Caco-2 (cell line): ENCODE data around the gene HEPHL1. TPM values are rescaled to one million over a fixed set of nuclear protein-coding genes. Genes with fewer than 3 reads are reported as not detected.

ENCODE experiments used
- BruUV-seq: library from RNA; stranded (reverse); fragments of 400-500 nt; replicated peaks from 2 replicates; lab custom pipeline; 2021; lab: Mats Ljungman, UMichigan
- CTCF ChIA-PET: fragments of 300-600 bp; sonication (Branson Sonifier 250); formaldehyde crosslinking; loops from one replicate; lab custom pipeline; 2022; ENCODE audit warnings: antibody characterized with exemption; lab: Charles Lee
- POLR2A ChIA-PET: fragments of 300-600 bp; sonication (Branson Sonifier 250); formaldehyde crosslinking; loops from one replicate; lab custom pipeline; 2022; ENCODE audit warnings: antibody characterized with exemption; lab: Charles Lee
- DNase-seq, 2 experiments: peaks; one replicate each; pipeline versions ENCODE4 v3.0.0 to v3.0.0-alpha.2; 2020 to 2022
- H3K27me3 ChIP-seq: replicated peaks from 2 replicates; pipeline ENCODE4 v1.6.0; 2011; ENCODE audit warnings: low read length; ENCODE audit not compliant: control insufficient read depth, insufficient read depth
- H3K36me3 ChIP-seq: 2 replicates; pipeline ENCODE4 v1.5.1; 2011; ENCODE audit warnings: low read length; ENCODE audit not compliant: control insufficient read depth, insufficient read depth
- H3K4me1 ChIP-seq: fragments of 250-450 bp; sonication (Bioruptor Pico); 2 replicates; pipeline ENCODE4 v1.5.1; 2020; ENCODE audit warnings: mild to moderate bottlenecking
- H3K4me3 ChIP-seq: 2 replicates; pipeline ENCODE4 v1.5.1; 2011; ENCODE audit warnings: low read depth, mild to moderate bottlenecking, control low read depth, low read length
- H3K9me3 ChIP-seq: fragments of 250-450 bp; sonication (Bioruptor Pico); 2 replicates; pipeline ENCODE4 v1.5.1; 2020; ENCODE audit warnings: mild to moderate bottlenecking, moderate library complexity
- H3K27ac Mint-ChIP-seq: one replicate; pipeline ENCODE4 v1.8.0; 2022; ENCODE audit warnings: mixed read lengths; ENCODE audit not compliant: unreplicated experiment
- H3K27me3 Mint-ChIP-seq: one replicate; pipeline ENCODE4 v1.8.0; 2022; ENCODE audit warnings: mixed read lengths; ENCODE audit not compliant: insufficient read depth, unreplicated experiment
- H3K36me3 Mint-ChIP-seq: one replicate; pipeline ENCODE4 v1.8.0; 2022; ENCODE audit warnings: mild to moderate bottlenecking, mixed read lengths; ENCODE audit not compliant: insufficient read depth, unreplicated experiment
- H3K4me1 Mint-ChIP-seq: one replicate; pipeline ENCODE4 v1.8.0; 2022; ENCODE audit warnings: low read depth, mixed read lengths; ENCODE audit not compliant: unreplicated experiment
- H3K4me3 Mint-ChIP-seq: one replicate; pipeline ENCODE4 v1.8.0; 2022; ENCODE audit warnings: mild to moderate bottlenecking, moderate library complexity, mixed read lengths; ENCODE audit not compliant: unreplicated experiment
- H3K9me3 Mint-ChIP-seq: one replicate; pipeline ENCODE4 v1.8.0; 2022; ENCODE audit warnings: mixed read lengths; ENCODE audit not compliant: unreplicated experiment
- intact Hi-C: fragments of 100-400 bp; cut with micrococcal nuclease; formaldehyde crosslinking; loops from one replicate; pipeline ENCODE4 v1.10.0; 2022; ENCODE audit not compliant: unreplicated experiment
- total RNA-seq: library from RNA; stranded (reverse); gene quantifications from 2 replicates; pipeline ENCODE4 v1.2.3, GENCODE V29; 2022
- TF ChIP-seq, protein P1 (sequence below), 2 experiments: fragments of 200-600 bp in 1 of 2; IDR thresholded peaks; 1 replicate in 1 of 2; 2 replicates in 1 of 2; pipeline versions ENCODE4 v1.5.1 to v1.8.0; 2011 to 2022; ENCODE audit warnings: antibody characterized with exemption in 1 of 2, control low read depth in 1 of 2, inconsistent platforms in 1 of 2, low read depth in 1 of 2, low read length in 1 of 2, mild to moderate bottlenecking in 1 of 2, moderate library complexity in 1 of 2; ENCODE audit not compliant: insufficient read depth in 1 of 2, severe bottlenecking in 1 of 2, unreplicated experiment in 1 of 2

Gene HEPHL1
- total RNA-seq, 1 experiment from 2014 or later, result not detected

DNA sequence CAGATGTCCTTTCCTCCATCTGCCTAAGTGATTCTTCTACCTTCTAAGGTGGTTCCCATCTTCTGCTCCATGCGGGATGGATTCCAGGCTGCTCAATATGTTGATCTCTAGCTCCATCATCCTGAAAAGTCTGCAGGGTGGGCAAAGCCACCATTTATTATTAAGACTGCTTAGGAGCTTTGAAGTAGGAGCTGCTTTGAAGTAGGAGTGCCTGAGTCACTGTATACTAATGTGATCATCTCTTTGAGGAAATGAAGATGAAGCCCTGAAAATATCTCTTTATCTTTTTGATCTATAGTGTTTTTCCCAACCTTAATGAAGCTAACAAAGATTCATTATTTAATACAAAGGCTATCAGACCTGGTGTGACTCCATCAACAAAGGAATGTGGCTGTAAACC, 13.1 kb downstream of the HEPHL1 start:
- intact Hi-C loops, result loop anchor here (5.0 kb wide), 1 partner anchor 112 kb away; no protein-coding TSS in a partner anchor
- Histone ChIP-seq H3K4me1 (no peaks in the 10 kb centered on the region), H3K9me3 (peaks cover 4% of the 10 kb centered on the region), H3K4me3 (no peak overlapping the region), H3K36me3 (no peaks in the 10 kb centered on the region), H3K27me3 (no peaks in the 10 kb centered on the region)
- no TSS peak for BruUV-seq
- ChIA-PET POLR2A (no interaction called here), CTCF (no interaction called here)
- no peaks in the 10 kb centered on the region for H3K4me1 Mint-ChIP-seq
- no peak overlapping the region for H3K27ac Mint-ChIP-seq
- H3K27me3 Mint-ChIP-seq, result peaks cover 4% of the 10 kb centered on the region
- H3K36me3 Mint-ChIP-seq, result no peaks in the 10 kb centered on the region
- TF ChIP-seq, protein P1, sequence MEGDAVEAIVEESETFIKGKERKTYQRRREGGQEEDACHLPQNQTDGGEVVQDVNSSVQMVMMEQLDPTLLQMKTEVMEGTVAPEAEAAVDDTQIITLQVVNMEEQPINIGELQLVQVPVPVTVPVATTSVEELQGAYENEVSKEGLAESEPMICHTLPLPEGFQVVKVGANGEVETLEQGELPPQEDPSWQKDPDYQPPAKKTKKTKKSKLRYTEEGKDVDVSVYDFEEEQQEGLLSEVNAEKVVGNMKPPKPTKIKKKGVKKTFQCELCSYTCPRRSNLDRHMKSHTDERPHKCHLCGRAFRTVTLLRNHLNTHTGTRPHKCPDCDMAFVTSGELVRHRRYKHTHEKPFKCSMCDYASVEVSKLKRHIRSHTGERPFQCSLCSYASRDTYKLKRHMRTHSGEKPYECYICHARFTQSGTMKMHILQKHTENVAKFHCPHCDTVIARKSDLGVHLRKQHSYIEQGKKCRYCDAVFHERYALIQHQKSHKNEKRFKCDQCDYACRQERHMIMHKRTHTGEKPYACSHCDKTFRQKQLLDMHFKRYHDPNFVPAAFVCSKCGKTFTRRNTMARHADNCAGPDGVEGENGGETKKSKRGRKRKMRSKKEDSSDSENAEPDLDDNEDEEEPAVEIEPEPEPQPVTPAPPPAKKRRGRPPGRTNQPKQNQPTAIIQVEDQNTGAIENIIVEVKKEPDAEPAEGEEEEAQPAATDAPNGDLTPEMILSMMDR (IDR thresholded peaks at IDR 0.05; ENCODE audit: insufficient read depth in 1 of 2, low read depth in 1 of 2, low read length in 1 of 2, severe bottlenecking in 1 of 2, unreplicated experiment in 1 of 2), result no peak
- no peaks in the 10 kb centered on the region for H3K9me3 Mint-ChIP-seq
- H3K4me3 Mint-ChIP-seq, result no peak overlapping the region
- no peak for DNase-seq

DNA sequence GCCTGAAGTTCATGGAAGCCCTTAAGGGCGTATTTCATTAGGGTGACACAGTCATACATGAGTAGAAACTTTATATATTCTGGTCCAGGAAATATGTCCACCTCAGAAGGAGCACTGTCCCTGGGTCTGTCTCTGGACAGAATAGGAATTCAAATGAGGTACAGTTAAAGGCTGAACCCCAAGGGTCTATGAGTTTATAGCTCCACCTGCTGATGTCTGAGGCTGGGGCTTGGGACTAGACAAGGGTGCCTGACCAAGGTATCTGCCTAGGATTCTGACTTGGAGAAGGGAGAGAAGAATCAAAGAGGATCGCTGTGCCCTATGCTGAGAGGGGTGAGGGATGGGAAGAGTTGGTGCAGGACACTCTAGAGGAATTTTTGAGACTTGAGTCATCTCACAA, 14.9 kb downstream of the HEPHL1 start:
- TF ChIP-seq, protein P1 (IDR thresholded peaks at IDR 0.05; ENCODE audit: insufficient read depth in 1 of 2, low read depth in 1 of 2, low read length in 1 of 2, severe bottlenecking in 1 of 2, unreplicated experiment in 1 of 2), result no peak
- Histone ChIP-seq H3K27me3 (no peaks in the 10 kb centered on the region), H3K36me3 (no peaks in the 10 kb centered on the region), H3K9me3 (peaks cover 4% of the 10 kb centered on the region), H3K4me3 (no peak overlapping the region), H3K4me1 (no peaks in the 10 kb centered on the region)
- H3K9me3 Mint-ChIP-seq, result no peaks in the 10 kb centered on the region
- H3K4me1 Mint-ChIP-seq, result no peaks in the 10 kb centered on the region
- H3K4me3 Mint-ChIP-seq, result no peak overlapping the region
- no TSS peak for BruUV-seq
- CTCF ChIA-PET, result no interaction called here
- H3K27me3 Mint-ChIP-seq, result peaks cover 4% of the 10 kb centered on the region
- H3K36me3 Mint-ChIP-seq, result no peaks in the 10 kb centered on the region
- intact Hi-C loops, result no loop called here
- no peak for DNase-seq
- no peak overlapping the region for H3K27ac Mint-ChIP-seq
- POLR2A ChIA-PET, result no interaction called here

DNA sequence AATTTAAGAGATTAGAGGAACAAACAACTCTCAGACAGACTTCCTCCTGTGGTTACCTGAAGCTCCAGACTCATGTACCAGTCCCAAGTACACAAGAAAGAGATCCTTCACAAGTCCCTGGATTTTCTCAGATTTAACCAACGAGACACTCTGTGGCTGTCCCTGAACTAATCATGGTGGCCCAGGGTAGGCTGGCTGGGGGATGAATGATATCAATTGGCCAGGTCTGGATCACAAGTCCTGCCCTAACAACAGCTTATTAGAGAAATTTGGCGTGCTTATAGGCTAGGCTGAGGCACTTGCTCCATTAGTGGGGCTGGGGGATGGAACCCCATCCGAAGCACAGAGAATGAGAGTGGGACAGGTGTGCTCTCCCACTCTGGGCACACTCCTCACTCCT, 22.1 kb downstream of the HEPHL1 start:
- DNase-seq, result no peak
- H3K4me3 ChIP-seq, result no peak overlapping the region
- CTCF ChIA-PET, result no interaction called here
- no peak overlapping the region for H3K4me3 Mint-ChIP-seq
- no peaks in the 10 kb centered on the region for H3K9me3 Mint-ChIP-seq
- no peak overlapping the region for H3K27ac Mint-ChIP-seq
- intact Hi-C loops, result no loop called here
- POLR2A ChIA-PET, result no interaction called here
- H3K9me3 ChIP-seq, result no peaks in the 10 kb centered on the region; the same call in 1 of the 2 replicates
- TF ChIP-seq, protein P1 (IDR thresholded peaks at IDR 0.05; ENCODE audit: insufficient read depth in 1 of 2, low read depth in 1 of 2, low read length in 1 of 2, severe bottlenecking in 1 of 2, unreplicated experiment in 1 of 2), result no peak
- H3K27me3 ChIP-seq, result no peaks in the 10 kb centered on the region
- no peaks in the 10 kb centered on the region for H3K4me1 Mint-ChIP-seq
- no peaks in the 10 kb centered on the region for H3K36me3 Mint-ChIP-seq
- no TSS peak for BruUV-seq
- H3K27me3 Mint-ChIP-seq, result peaks cover 7% of the 10 kb centered on the region
- no peaks in the 10 kb centered on the region for H3K4me1 ChIP-seq
- H3K36me3 ChIP-seq, result no peaks in the 10 kb centered on the region
